H1 (cell line): ENCODE data around the gene NMU. TPM values are rescaled to one million over a fixed set of nuclear protein-coding genes. Genes with fewer than 3 reads are reported as not detected.

Source experiments
- CTCF ChIA-PET: fragments of 300-600 bp; sonication (Branson Sonifier 250); formaldehyde crosslinking; loops from one replicate; lab custom pipeline; 2021; ENCODE audit not compliant: partially characterized antibody; lab: Charles Lee
- POLR2A ChIA-PET: fragments of 300-600 bp; sonication (Branson Sonifier 250); formaldehyde crosslinking; loops from one replicate; lab custom pipeline; 2021; ENCODE audit warnings: inconsistent platforms; ENCODE audit not compliant: partially characterized antibody; lab: Charles Lee
- DNase-seq, 2 experiments: peaks; one replicate each; pipeline versions ENCODE4 v3.0.0 to v3.0.0-alpha.2; 2010 to 2022; ENCODE audit warnings: low spot score in 2 of 2, low read depth in 1 of 2, mixed read lengths in 1 of 2
- FAIRE-seq: peaks from 2 replicates; lab custom pipeline; 2011; peaks lifted over from hg19 to GRCh38; lab: Jason Lieb, UNC
- H2AFZ ChIP-seq: 2 replicates; pipeline ENCODE4 v1.8.1; 2012; ENCODE audit warnings: low read length, inconsistent platforms
- H2AK5ac ChIP-seq: 2 replicates; pipeline ENCODE4 v1.6.1; 2013; ENCODE audit warnings: low read depth, low read length
- H2BK120ac ChIP-seq: replicated peaks from 2 replicates; pipeline ENCODE3; 2013; ENCODE audit warnings: low read depth, low read length, inconsistent platforms
- H2BK12ac ChIP-seq: 2 replicates; pipeline ENCODE4 v1.6.1; 2013; ENCODE audit warnings: low read depth, low read length
- H2BK15ac ChIP-seq: 2 replicates; pipeline ENCODE4 v1.6.1; 2013; ENCODE audit warnings: low read length
- H2BK20ac ChIP-seq: 2 replicates; pipeline ENCODE4 v1.6.1; 2013; ENCODE audit warnings: low read length
- H2BK5ac ChIP-seq: 2 replicates; pipeline ENCODE4 v1.6.1; 2013; ENCODE audit warnings: low read depth, low read length
- H3K14ac ChIP-seq: 2 replicates; pipeline ENCODE4 v1.6.1; 2013; ENCODE audit warnings: inconsistent platforms; ENCODE audit not compliant: insufficient read length
- H3K18ac ChIP-seq: 2 replicates; pipeline ENCODE4 v1.6.1; 2013; ENCODE audit warnings: low read length; ENCODE audit errors: extremely low read depth
- H3K23ac ChIP-seq: 2 replicates; pipeline ENCODE4 v1.6.1; 2013; ENCODE audit warnings: inconsistent platforms; ENCODE audit not compliant: insufficient read length
- H3K23me2 ChIP-seq: 2 replicates; pipeline ENCODE4 v1.6.1; 2013; ENCODE audit warnings: low read depth, low read length
- H3K27ac ChIP-seq: 2 replicates; pipeline ENCODE4 v1.6.1; 2011; ENCODE audit warnings: low read depth, low read length, inconsistent platforms
- H3K27me3 ChIP-seq, 4 experiments: replicated peaks in 1 of 4; 1 replicate in 1 of 4; 2 replicates in 3 of 4; pipeline versions ENCODE4 v1.6.1 to v1.8.1; 2011 to 2013; ENCODE audit warnings: low read length in 3 of 4, mild to moderate bottlenecking in 3 of 4, inconsistent platforms in 2 of 4, mixed read lengths in 2 of 4, moderate library complexity in 1 of 4; ENCODE audit not compliant: control insufficient read depth in 3 of 4, insufficient read depth in 3 of 4; ENCODE audit errors: extremely low read depth in 1 of 4
- H3K36me3 ChIP-seq, 4 experiments: 2 replicates each; pipeline versions ENCODE4 v1.6.1 to v1.8.1; 2011 to 2013; ENCODE audit warnings: mild to moderate bottlenecking in 4 of 4, low read length in 3 of 4, moderate library complexity in 2 of 4, control low read depth in 1 of 4, inconsistent platforms in 1 of 4; ENCODE audit not compliant: insufficient read depth in 4 of 4, control insufficient read depth in 2 of 4
- H3K4ac ChIP-seq: replicated peaks from 2 replicates; pipeline ENCODE3; 2013; ENCODE audit warnings: low read length, low read depth, mixed read lengths, inconsistent platforms; ENCODE audit not compliant: insufficient read length
- H3K4me1 ChIP-seq, 4 experiments: replicated peaks in 1 of 4; 1 replicate in 1 of 4; 2 replicates in 3 of 4; pipeline versions ENCODE4 v1.6.1 to v1.8.1; 2011 to 2013; ENCODE audit warnings: low read length in 3 of 4, inconsistent platforms in 2 of 4, mixed read lengths in 1 of 4; ENCODE audit not compliant: insufficient read depth in 4 of 4, control insufficient read depth in 3 of 4
- H3K4me2 ChIP-seq, 2 experiments: 2 replicates each; pipeline versions ENCODE4 v1.6.1 to v1.8.1; 2011 to 2013; ENCODE audit warnings: low read depth in 2 of 2, low read length in 2 of 2, control low read depth in 1 of 2, inconsistent platforms in 1 of 2, mild to moderate bottlenecking in 1 of 2; ENCODE audit not compliant: insufficient read depth in 1 of 2
- H3K4me3 ChIP-seq, 4 experiments: fragments of 200-600, 300-600 bp in 1 of 4; sonication (generic), shearing (Covaris generic), sonication (Bioruptor Twin) in 1 of 4; 2 replicates each; pipeline versions ENCODE4 v1.5.1 to v1.8.1; 2011 to 2016; ENCODE audit warnings: low read length in 4 of 4, low read depth in 3 of 4, control low read depth in 2 of 4, inconsistent platforms in 2 of 4, mild to moderate bottlenecking in 2 of 4, mixed read lengths in 1 of 4, moderate library complexity in 1 of 4; ENCODE audit not compliant: insufficient read depth in 2 of 4; ENCODE audit errors: extremely low read depth in 1 of 4
- H3K56ac ChIP-seq: replicated peaks from 2 replicates; pipeline ENCODE3; 2013; ENCODE audit warnings: low read depth, mild to moderate bottlenecking, mixed read lengths, low read length, inconsistent platforms; ENCODE audit not compliant: insufficient read length
- H3K79me1 ChIP-seq: 2 replicates; pipeline ENCODE4 v1.6.1; 2013; ENCODE audit warnings: low read depth, low read length, control low read depth
- H3K79me2 ChIP-seq, 2 experiments: 2 replicates each; pipeline versions ENCODE4 v1.6.1 to v1.8.1; 2012 to 2013; ENCODE audit warnings: low read length in 2 of 2, mild to moderate bottlenecking in 2 of 2, inconsistent platforms in 1 of 2; ENCODE audit not compliant: insufficient read depth in 2 of 2, control insufficient read depth in 1 of 2
- H3K9ac ChIP-seq, 4 experiments: replicated peaks in 1 of 4; 1 replicate in 1 of 4; 2 replicates in 3 of 4; pipeline versions ENCODE4 v1.6.1 to v1.8.1; 2011 to 2013; ENCODE audit warnings: low read depth in 3 of 4, low read length in 3 of 4, control low read depth in 2 of 4, mild to moderate bottlenecking in 2 of 4, moderate library complexity in 2 of 4, inconsistent platforms in 1 of 4; ENCODE audit errors: extremely low read depth in 1 of 4
- H3K9me3 ChIP-seq, 2 experiments: 2 replicates each; pipeline versions ENCODE4 v1.6.1 to v1.8.1; 2012 to 2013; ENCODE audit warnings: mild to moderate bottlenecking in 2 of 2, moderate library complexity in 2 of 2, control low read depth in 1 of 2, inconsistent platforms in 1 of 2, low read depth in 1 of 2, low read length in 1 of 2, mixed read lengths in 1 of 2; ENCODE audit not compliant: insufficient read depth in 2 of 2
- H4K20me1 ChIP-seq, 2 experiments: replicated peaks in 1 of 2; 2 replicates each; pipeline versions ENCODE3 to v1.8.1; 2011 to 2013; ENCODE audit warnings: inconsistent platforms in 2 of 2, low read length in 2 of 2, mild to moderate bottlenecking in 1 of 2; ENCODE audit not compliant: insufficient read depth in 2 of 2, control insufficient read depth in 1 of 2
- H4K5ac ChIP-seq: 2 replicates; pipeline ENCODE4 v1.6.1; 2013; ENCODE audit warnings: low read length, low read depth, mixed read lengths, inconsistent platforms; ENCODE audit not compliant: insufficient read length
- H4K8ac ChIP-seq: 2 replicates; pipeline ENCODE4 v1.8.0; 2013; ENCODE audit warnings: mild to moderate bottlenecking, moderate library complexity, low read length, inconsistent platforms; ENCODE audit not compliant: insufficient read depth; ENCODE audit errors: extremely low read depth
- H4K91ac ChIP-seq: replicated peaks from 2 replicates; pipeline ENCODE3; 2013; ENCODE audit warnings: low read length, mixed read lengths, inconsistent platforms; ENCODE audit not compliant: insufficient read length
- BACH1 ChIP-seq: IDR thresholded peaks from 2 replicates; pipeline ENCODE4 v1.6.1; 2012; ENCODE audit warnings: low read length, improper control_type of control experiment
- CHD1 ChIP-seq: IDR thresholded peaks from 2 replicates; pipeline ENCODE4 v1.6.1; 2012; ENCODE audit warnings: low read depth, low read length, improper control_type of control experiment
- CREB1 ChIP-seq: IDR thresholded peaks from 2 replicates; pipeline ENCODE4 v1.6.1; 2012; ENCODE audit warnings: inconsistent platforms
- EGR1 ChIP-seq: IDR thresholded peaks from 2 replicates; pipeline ENCODE4 v1.6.1; 2011; ENCODE audit warnings: low read depth, low read length, borderline replicate concordance
- NANOG ChIP-seq: IDR thresholded peaks from 2 replicates; pipeline ENCODE4 v1.6.1; 2011; ENCODE audit warnings: low read length, low read depth, mild to moderate bottlenecking, inconsistent platforms; ENCODE audit not compliant: insufficient read depth, poor library complexity, severe bottlenecking
- PHF8 ChIP-seq: fragments of 200-600 bp; sonication (generic); conservative IDR thresholded peaks from 2 replicates; pipeline ENCODE4 v1.7.1; 2012; ENCODE audit warnings: low read depth, mild to moderate bottlenecking, inconsistent platforms, low read length, moderate library complexity
- POU5F1 ChIP-seq: IDR thresholded peaks from 2 replicates; pipeline ENCODE4 v1.6.1; 2011; ENCODE audit warnings: low read depth, mild to moderate bottlenecking, low read length, moderate library complexity
- RNF2 ChIP-seq: fragments of 200-900, 300-1000 bp; sonication (generic); IDR thresholded peaks from 2 replicates; pipeline ENCODE4 v1.7.1; 2016; ENCODE audit warnings: borderline replicate concordance, low read depth, mild to moderate bottlenecking, antibody characterized with exemption, low read length; ENCODE audit not compliant: poor library complexity, severe bottlenecking; ENCODE audit errors: missing control alignments
- SP2 ChIP-seq: IDR thresholded peaks from 2 replicates; pipeline ENCODE4 v1.6.1; 2012; ENCODE audit warnings: mild to moderate bottlenecking, low read length, inconsistent platforms
- TCF12 ChIP-seq: IDR thresholded peaks from 2 replicates; pipeline ENCODE4 v1.6.1; 2011; ENCODE audit warnings: low read depth, mild to moderate bottlenecking, low read length
- polyA plus RNA-seq, 7 experiments: library from polyadenylated mRNA; depleted of rRNA in 3 of 7; stranded (reverse) in 5 of 7; unstranded in 2 of 7; fragments of >200 nt in 5 of 7; fragments of 200-250 nt in 2 of 7; gene quantifications; 1 replicate in 5 of 7; 2 replicates in 1 of 7; 4 replicates in 1 of 7; pipeline versions ENCODE4 v1.2.1 to v1.2.3, GENCODE V29; 2011 to 2013; ENCODE audit warnings: missing spikeins in 2 of 7, mixed read lengths in 2 of 7
- total RNA-seq: library from RNA; stranded (reverse); fragmentation: NEBNext Ultra II Directional; extraction: Animal tissue kit (Norgen Biotek cat#: 25700); gene quantifications from 2 replicates; pipeline ENCODE4 v1.2.1, GENCODE V29; 2021

NMU gene
- total and polyA plus RNA-seq, 2 of the 8 experiments (the other 6 are each of a cell fraction or from before 2014, with no cell fraction given), result 30.5 to 50.4 TPM

DNA sequence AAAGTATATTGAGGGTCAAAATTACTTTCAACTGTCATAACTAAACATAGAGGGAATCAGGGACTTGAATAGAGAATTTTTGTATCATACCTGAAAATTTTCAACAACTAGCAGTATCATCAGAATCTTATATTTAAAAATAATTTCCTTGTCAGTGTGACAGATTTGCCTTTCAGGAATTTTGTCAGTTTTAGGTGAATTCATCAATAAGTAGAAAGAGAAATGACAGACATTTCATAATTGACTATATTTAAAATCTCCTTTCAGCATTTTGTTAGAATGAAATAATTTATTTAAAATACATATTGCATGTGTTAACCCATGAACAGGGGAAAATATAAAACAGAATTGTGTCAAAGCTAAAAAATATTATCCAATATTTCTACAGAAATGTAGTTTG, 35.5 kb downstream of the NMU start:
- Histone ChIP-seq H4K91ac (no peak overlapping the region), H3K56ac (no peak overlapping the region), H3K79me1 (no peaks in the 10 kb centered on the region), H3K14ac (no peak overlapping the region), H4K20me1 (no peaks in the 10 kb centered on the region), H2BK12ac (no peak overlapping the region), H3K27ac (no peak overlapping the region), H2BK5ac (no peak overlapping the region), H3K4me1 (no peaks in the 10 kb centered on the region), H3K79me2 (no peaks in the 10 kb centered on the region), H3K36me3 (no peaks in the 10 kb centered on the region), H2AK5ac (no peak overlapping the region), H2AFZ (no peak overlapping the region), H3K4me3 (no peak overlapping the region), H4K5ac (no peak overlapping the region), H3K23ac (no peak overlapping the region), H3K9ac (no peak overlapping the region), H3K27me3 (no peaks in the 10 kb centered on the region), H3K23me2 (no peaks in the 10 kb centered on the region), H2BK20ac (no peak overlapping the region), H2BK15ac (no peak overlapping the region), H3K9me3 (no peaks in the 10 kb centered on the region; a peak in 1 of 4 replicates), H3K18ac (no peak overlapping the region), H3K4me2 (no peak overlapping the region), H3K4ac (no peak overlapping the region), H4K8ac (no peak overlapping the region), H2BK120ac (no peak overlapping the region)
- FAIRE-seq (no peak), DNase-seq (no peak)
- CTCF ChIA-PET, result no interaction called here
- TF ChIP-seq NANOG (no peak), SP2 (no peak), CHD1 (no peak), BACH1 (no peak), PHF8 (no peak), EGR1 (no peak), TCF12 (no peak), POU5F1 (no peak), CREB1 (no peak), RNF2 (no peak)
- POLR2A ChIA-PET, result no interaction called here
